ENCODE measurements around the gene ERCC8. TPM values are rescaled to one million over a fixed set of nuclear protein-coding genes. Genes with fewer than 3 reads are reported as not detected.
A peak's percentile ranks its signal among the peaks of the same experiment; 100 is the strongest.

Gene ERCC8
- total and polyA plus RNA-seq, 2 of the 13 experiments (the other 11 are each of a cell fraction or from before 2014, with no cell fraction given), result 24.4 to 35.2 TPM

- no peak for TF ChIP-seq TCF12 (IDR thresholded peaks at IDR 0.05)
- no peak for TF ChIP-seq TCF12 (CRISPR knock-in tag; IDR thresholded peaks at IDR 0.05)
- no peak for TF ChIP-seq RBM39 (IDR thresholded peaks at IDR 0.05; ENCODE audit: low read depth, low read length, poor library complexity, severe bottlenecking)
- no peak for TF ChIP-seq BHLHE40 (IDR thresholded peaks at IDR 0.05; ENCODE audit: low read length)
- TF ChIP-seq E2F2 (CRISPR knock-in tag; IDR thresholded peaks at IDR 0.05; ENCODE audit: borderline replicate concordance), result no peak
- TF ChIP-seq AFF4 (CRISPR knock-in tag; IDR thresholded peaks at IDR 0.05), result no peak
- TF ChIP-seq TFDP1 (CRISPR knock-in tag; IDR thresholded peaks at IDR 0.05; ENCODE audit: borderline replicate concordance), result no peak
- TF ChIP-seq MIER2 (CRISPR knock-in tag; IDR thresholded peaks at IDR 0.05), result no peak
- TF ChIP-seq PLSCR1 (CRISPR knock-in tag; IDR thresholded peaks at IDR 0.05; ENCODE audit: borderline replicate concordance), result no peak
- TF ChIP-seq, protein P1, sequence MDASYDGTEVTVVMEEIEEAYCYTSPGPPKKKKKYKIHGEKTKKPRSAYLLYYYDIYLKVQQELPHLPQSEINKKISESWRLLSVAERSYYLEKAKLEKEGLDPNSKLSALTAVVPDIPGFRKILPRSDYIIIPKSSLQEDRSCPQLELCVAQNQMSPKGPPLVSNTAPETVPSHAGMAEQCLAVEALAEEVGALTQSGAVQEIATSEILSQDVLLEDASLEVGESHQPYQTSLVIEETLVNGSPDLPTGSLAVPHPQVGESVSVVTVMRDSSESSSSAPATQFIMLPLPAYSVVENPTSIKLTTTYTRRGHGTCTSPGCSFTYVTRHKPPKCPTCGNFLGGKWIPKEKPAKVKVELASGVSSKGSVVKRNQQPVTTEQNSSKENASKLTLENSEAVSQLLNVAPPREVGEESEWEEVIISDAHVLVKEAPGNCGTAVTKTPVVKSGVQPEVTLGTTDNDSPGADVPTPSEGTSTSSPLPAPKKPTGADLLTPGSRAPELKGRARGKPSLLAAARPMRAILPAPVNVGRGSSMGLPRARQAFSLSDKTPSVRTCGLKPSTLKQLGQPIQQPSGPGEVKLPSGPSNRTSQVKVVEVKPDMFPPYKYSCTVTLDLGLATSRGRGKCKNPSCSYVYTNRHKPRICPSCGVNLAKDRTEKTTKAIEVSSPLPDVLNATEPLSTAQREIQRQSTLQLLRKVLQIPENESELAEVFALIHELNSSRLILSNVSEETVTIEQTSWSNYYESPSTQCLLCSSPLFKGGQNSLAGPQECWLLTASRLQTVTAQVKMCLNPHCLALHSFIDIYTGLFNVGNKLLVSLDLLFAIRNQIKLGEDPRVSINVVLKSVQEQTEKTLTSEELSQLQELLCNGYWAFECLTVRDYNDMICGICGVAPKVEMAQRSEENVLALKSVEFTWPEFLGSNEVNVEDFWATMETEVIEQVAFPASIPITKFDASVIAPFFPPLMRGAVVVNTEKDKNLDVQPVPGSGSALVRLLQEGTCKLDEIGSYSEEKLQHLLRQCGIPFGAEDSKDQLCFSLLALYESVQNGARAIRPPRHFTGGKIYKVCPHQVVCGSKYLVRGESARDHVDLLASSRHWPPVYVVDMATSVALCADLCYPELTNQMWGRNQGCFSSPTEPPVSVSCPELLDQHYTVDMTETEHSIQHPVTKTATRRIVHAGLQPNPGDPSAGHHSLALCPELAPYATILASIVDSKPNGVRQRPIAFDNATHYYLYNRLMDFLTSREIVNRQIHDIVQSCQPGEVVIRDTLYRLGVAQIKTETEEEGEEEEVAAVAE (CRISPR knock-in tag; IDR thresholded peaks at IDR 0.05; ENCODE audit: borderline replicate concordance), result peak; percentile 100
- peak; percentile 54; the same call in 1 of the 2 replicates for TF ChIP-seq ZNF546 (CRISPR knock-in tag; conservative IDR thresholded peaks at IDR 0.05)
- TF ChIP-seq ZNF350 (CRISPR knock-in tag; IDR thresholded peaks at IDR 0.05; ENCODE audit: borderline replicate concordance, low read depth), result no peak
- no peak for TF ChIP-seq EP300 (IDR thresholded peaks at IDR 0.05; ENCODE audit: low read depth in 2 of 2, low read length in 2 of 2)
- TF ChIP-seq EP300 (CRISPR knock-in tag; IDR thresholded peaks at IDR 0.05; ENCODE audit: borderline replicate concordance), result no peak
These were observed at the start of gene ERCC8, which contains the start of gene NDUFAF2 (continued) for GRCh38 chr5:60944904-60945812.
